HG02870 (cell line): Measurements from ENCODE around the gene TTC28.
"Not testable (repeated sequence)": the region's sequence is repeated elsewhere in the genome, so short reads cannot be mapped to it uniquely, and the experiment has no call there.

Experiments used
- ATAC-seq: cut with Tn5 transposase; IDR thresholded peaks from one replicate; pipeline ENCODE4 v1.9.1; 2021; ENCODE audit warnings: mild to moderate bottlenecking, moderate library complexity; ENCODE audit not compliant: unreplicated experiment

TTC28 gene

GRCh38 chr22:28074526-28074925 is 605.1 kb downstream of the TTC28 start:
- no peak for ATAC-seq

GRCh38 chr22:28072066-28072465 is 607.6 kb downstream of the TTC28 start:
- ATAC-seq = no peak

GRCh38 chr22:28068826-28069225 is 610.8 kb downstream of the TTC28 start:
- ATAC-seq = no peak

GRCh38 chr22:28064920-28065319 is 614.7 kb downstream of the TTC28 start:
- ATAC-seq = no peak

GRCh38 chr22:28063656-28064055 is 616.0 kb downstream of the TTC28 start:
- no peak for ATAC-seq

- ATAC-seq = not testable (repeated sequence)
Measured at GRCh38 chr22:28060594-28060993, 619.0 kb downstream of the TTC28 start.

GRCh38 chr22:28058036-28058435 is 621.6 kb downstream of the TTC28 start:
- ATAC-seq = no peak

- ATAC-seq = no peak
Measured at GRCh38 chr22:28054819-28055208, 624.8 kb downstream of the TTC28 start.

GRCh38 chr22:28053896-28054818 is 625.5 kb downstream of the TTC28 start:
- no peak for ATAC-seq

GRCh38 chr22:28052825-28053269 is 626.8 kb downstream of the TTC28 start:
- ATAC-seq = no peak

GRCh38 chr22:28051787-28052356 is 627.8 kb downstream of the TTC28 start:
- ATAC-seq = no peak

GRCh38 chr22:28051091-28051786 is 628.4 kb downstream of the TTC28 start:
- no peak for ATAC-seq

- no peak for ATAC-seq
Measured at GRCh38 chr22:28048529-28048928, 631.1 kb downstream of the TTC28 start.

GRCh38 chr22:28047740-28048139 is 631.9 kb downstream of the TTC28 start:
- ATAC-seq = no peak

- no peak for ATAC-seq
Measured at GRCh38 chr22:28046100-28046499, 633.5 kb downstream of the TTC28 start.

GRCh38 chr22:28044546-28045173 is 635.0 kb downstream of the TTC28 start:
- ATAC-seq = no peak

- no peak for ATAC-seq
Measured at GRCh38 chr22:28043266-28043665, 636.4 kb downstream of the TTC28 start.

- no peak for ATAC-seq
Measured at GRCh38 chr22:28034760-28035401, 644.8 kb downstream of the TTC28 start.

- no peak for ATAC-seq
Measured at GRCh38 chr22:28034145-28034759, 645.4 kb downstream of the TTC28 start.

- ATAC-seq = no peak
Measured at GRCh38 chr22:28032861-28033260, 646.8 kb downstream of the TTC28 start.
